Fibroblast of upper back skin (primary cell): ENCODE measurements around the gene GUCY2C.

Experiments used
- DNase-seq: peaks from one replicate; pipeline ENCODE4 v3.0.0-alpha.2; 2013

Gene GUCY2C

DNA sequence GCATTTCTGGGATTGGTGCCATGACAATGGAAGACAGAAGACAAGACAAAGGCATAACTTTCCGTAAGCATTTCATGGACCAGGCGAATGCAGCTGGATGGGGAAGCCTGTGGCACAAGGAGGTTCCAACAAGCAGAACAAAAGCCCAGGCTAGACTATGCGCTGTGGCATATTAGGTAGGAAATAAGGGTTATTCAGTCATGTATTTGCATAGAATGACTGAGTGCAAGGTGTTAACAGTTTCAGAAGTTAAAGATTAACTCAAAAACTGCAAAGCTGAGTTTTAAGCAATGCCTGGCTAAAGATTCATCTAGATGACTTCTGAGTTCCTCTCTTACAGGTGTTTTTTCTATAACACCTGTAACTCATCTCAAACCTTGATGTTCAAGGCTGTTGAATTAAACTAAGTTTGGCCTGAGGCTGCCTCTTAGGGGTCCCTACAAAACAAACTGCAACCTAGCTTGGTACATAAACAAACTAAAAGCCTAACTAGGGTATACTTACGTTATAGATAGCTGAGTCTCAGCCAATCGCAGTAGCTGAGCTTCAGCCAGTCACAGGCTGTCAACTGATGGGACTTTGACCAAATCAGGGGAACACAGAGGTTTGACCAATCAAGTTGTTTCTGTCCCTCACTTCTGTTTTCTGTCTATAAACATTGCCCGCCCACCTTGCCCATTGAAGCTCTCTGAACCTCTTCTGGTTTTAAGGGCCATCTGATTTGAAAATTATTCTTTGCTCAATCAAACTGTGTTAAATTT is 76.5 kb downstream of the GUCY2C start:
- DNase-seq = no peak

GRCh38 chr12:14618983-14619382 is 77.4 kb downstream of the GUCY2C start:
- DNase-seq = peak; percentile 16

GRCh38 chr12:14614704-14615121 is 81.7 kb downstream of the GUCY2C start:
- no peak for DNase-seq

DNA sequence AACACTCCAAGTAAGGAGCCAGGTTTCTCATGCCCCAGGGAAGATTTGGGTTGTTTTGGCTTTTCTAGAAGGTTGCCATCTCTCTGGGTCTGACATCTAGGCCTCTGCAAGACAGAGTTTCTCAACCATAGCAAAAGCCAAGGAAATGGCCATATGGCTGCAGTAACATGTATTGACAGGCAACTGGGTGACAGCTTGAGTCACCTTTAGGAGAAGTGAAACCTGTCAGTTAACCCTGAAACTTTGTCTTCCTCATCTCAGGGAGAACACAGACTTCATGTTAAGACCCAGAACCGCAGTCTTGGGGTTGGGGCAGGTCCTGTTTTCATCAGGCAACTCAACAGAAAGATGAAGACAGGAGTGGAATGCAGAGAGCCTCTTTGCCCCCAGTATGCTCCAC is 82.7 kb downstream of the GUCY2C start:
- no peak for DNase-seq

- no peak for DNase-seq
Measured at GRCh38 chr12:14612898-14613445, 83.4 kb downstream of the GUCY2C start.

- no peak for DNase-seq
Measured at GRCh38 chr12:14612250-14612649, 84.1 kb downstream of the GUCY2C start.

DNA sequence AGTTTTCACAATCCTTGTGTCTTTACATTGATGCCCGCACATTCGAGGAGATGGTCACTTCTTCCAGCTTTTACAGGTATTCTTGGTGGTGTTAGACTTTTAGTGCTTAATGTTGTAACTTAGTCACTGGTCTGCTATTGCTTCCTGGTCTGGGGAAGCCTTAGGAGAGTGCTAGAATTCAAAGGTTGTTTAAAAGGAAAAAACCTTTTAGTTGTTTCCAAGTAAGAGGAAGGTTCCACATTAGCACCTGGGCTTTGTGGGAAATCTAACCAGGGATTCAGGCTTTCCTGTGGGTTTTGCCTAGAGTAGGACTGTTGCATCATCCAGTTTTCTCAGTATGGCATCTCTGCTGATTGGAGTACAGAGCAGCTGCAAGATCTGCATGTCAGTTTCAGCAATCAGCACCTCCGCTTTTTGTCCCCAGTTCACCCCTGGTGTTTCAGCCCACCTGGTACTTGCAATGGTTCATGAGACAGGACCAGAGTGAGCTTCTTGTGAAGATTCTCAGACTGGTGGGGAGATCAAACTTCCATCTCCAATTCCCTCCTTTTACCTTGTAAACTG is 84.7 kb downstream of the GUCY2C start:
- DNase-seq = no peak

DNA sequence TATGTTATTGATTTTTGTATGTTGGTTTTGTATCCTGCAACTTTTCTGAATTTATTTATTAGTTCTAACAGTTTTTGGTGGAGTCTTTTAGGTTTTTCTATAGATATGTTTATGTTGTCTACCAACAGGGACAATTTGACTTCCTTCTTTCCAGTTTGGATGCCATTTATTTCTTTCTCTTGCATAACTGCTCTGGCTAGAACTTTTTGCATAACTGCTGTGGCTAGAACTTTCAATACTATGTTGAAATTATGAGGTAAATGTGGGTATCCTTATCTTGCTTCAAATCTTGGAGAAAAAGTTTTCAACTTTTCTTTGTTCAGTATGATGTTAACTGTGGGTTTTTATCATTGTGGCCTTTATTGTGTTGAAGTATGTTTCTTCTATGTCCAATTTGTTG is 88.8 kb downstream of the GUCY2C start:
- DNase-seq = no peak

DNA sequence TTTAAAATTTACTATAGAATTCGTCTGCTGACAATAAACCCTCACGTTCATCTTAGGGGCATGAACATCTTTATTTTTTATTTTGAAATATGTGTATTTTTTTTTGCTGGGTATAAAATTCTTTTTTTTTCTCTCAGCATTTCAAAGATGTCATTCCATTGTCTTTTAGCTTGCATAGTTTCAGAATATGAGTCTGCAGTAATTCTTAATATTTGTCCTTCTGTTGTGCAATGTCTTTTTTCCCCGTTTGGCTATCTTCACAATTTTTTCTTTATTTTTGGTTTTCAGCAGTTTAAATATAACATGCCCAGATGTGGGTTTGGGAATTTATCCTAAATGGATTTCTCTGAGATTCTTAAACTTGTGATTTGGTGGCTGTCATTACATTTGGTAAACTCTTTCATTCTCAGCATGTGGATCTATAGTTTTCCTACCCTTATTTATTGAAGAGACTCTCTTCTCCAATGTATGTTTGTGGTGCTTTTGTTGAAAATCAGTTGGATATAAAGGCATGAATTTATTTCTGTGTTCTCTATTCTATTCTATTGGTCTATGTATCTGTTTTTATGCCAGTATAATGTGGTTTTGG is 90.9 kb downstream of the GUCY2C start:
- DNase-seq = no peak

DNA sequence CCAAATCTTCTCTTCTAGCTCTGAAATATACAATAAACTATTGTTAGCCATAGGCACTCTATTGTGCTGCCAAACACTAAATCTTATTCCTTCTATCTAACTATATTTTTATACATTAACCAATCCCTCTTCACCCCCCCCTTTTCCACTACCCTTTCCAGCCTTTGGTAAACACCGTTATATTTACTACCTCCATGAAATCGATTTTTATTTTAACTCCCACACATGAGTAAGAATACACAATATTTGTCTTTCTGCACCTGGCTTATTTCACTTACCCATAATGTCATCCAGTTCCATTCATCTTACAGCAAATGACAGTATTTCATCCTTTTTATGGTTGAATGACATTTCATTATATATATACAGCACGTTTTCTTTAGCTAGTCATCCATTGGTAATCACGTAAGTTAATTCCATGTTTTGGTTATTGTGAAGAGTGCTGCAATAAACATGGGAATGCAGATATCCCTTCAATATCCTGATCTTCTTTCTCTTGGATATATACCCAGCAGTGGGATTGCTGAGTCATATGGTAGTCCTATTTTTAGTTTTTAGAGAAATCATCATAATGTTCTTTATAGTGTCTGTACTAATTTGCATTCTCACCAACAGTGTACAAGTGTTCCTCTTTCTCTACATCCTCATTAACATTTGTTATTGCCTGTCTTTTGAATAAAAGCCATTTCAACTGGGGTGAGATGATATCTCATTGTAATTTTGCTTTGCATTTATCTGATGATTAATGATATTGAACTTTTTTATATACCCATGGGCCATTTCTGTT is 94.5 kb downstream of the GUCY2C start:
- no peak for DNase-seq

GRCh38 chr12:14597480-14597879 is 98.9 kb downstream of the GUCY2C start:
- DNase-seq = no peak

GRCh38 chr12:14591719-14592118 is 104.7 kb downstream of the GUCY2C start:
- DNase-seq = no peak

DNA sequence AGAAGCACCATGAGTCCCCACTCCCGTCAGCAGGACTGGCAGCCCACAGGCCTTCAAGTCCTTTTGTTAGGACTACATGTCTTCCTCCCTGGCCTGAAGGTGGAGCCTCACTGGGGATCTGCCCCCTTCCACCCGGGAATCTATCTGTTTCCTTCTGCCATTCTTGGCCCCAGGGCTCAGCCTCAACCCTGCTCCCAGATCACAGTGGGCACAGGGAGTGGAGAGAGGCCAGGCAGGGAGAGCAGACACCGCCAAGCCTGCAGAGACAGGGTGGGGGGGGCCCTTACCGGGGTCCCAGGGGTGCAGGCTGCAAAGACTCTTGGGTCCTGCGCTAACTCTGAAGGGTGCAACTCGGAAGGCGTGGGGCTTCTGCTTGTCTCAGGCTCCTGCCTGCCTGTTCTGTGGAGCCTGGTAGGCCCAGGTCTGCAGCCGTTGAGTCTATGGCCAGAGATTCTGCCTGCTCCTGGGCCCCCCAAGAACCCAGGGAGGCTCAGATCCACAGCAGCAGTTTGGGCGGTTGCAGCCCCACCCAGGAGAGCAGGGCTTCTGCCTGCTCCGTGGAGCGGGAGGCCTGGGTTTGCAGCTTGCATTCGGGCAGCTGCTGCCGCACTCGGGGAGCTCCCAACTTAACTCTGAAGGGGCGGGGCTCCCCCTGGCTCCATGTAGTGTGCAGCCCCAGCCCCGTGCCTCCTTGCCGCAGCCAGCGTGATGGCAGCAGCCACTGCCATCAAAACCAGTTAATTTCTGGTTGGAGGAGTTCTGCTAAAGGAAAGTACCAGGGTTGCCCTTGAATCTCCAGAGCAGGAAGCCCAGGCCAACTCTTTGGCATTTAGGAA is 107.0 kb downstream of the GUCY2C start:
- no peak for DNase-seq

DNA sequence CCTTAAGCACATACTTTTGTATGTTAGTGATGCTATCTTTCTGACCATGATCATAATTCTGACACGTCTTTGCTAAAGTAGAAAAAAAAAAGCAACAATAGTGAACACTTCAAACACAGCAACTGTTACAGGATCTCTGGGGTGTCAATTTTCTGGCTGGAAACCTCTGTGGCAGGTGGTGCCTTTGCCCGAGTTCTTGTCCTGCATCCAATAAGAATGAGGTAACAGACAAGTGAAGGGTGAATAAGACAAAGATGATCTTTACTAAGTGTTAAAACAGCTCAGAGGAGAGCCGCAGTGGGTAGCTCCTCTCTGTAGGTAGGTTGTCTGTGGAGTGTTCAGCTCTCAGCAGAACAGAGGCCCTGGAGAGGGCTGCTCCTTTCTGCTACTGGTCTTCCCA is 107.8 kb downstream of the GUCY2C start:
- DNase-seq = no peak

DNA sequence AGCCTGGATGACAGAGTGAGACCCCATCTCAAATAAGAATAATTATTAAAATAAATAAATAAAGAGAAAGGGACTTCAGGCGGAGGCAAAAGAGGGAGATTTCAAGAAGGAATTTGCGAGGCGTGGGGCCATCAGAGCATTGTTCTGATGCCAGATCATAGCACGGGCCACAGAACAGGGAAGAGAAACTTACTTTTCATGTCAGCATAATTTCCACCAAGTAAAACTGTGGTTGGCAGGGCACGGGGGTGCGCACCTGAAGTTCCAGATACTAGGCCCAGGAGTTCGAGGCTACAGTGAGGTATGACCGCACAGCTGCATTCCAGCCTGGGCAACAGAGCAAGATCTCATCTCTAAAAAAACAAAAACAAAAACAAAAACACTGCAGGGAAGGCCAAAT is 117.8 kb downstream of the GUCY2C start:
- DNase-seq = no peak

DNA sequence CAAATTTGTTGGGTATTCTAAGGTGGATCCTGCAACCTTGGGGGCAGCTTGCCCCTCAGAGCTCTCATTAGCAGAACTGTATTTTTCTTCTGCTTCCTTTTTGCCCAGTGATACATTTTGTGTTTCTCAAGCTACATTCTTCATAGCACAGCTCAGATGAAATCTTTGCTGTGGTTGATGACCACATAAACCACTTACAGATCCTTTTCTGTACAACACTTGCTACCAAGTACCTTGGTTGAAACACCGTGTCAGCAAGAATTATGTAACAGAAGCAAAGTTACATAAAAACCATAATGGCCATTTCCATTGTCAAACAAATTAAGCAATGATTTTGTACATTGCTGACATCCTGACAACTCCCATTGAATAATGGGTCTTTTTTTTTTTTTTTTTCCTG is 119.1 kb downstream of the GUCY2C start:
- peak; percentile 11 for DNase-seq

GRCh38 chr12:14576896-14577295 is 119.5 kb downstream of the GUCY2C start:
- no peak for DNase-seq

DNA sequence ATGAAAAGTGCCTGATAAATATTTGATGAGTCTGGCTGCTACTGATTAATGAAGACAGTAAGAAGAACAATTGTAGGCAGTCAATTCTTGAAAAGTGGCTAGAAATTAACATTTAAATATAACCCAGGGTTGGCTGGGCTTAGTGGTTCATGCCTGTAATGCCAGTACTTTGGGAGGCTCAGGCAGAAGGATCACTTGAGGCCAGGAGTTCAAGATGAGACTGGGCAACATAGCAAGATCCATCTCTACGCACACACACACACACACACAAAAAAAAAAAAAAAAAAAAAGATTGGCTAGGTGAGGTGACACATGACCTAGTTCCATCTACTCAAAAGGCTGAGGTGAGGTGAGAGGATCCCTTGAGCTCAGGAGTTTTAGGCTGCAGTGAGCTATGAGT is 120.8 kb downstream of the GUCY2C start:
- DNase-seq = no peak

- no peak for DNase-seq
Measured at GRCh38 chr12:14573118-14573517, 123.3 kb downstream of the GUCY2C start.

DNA sequence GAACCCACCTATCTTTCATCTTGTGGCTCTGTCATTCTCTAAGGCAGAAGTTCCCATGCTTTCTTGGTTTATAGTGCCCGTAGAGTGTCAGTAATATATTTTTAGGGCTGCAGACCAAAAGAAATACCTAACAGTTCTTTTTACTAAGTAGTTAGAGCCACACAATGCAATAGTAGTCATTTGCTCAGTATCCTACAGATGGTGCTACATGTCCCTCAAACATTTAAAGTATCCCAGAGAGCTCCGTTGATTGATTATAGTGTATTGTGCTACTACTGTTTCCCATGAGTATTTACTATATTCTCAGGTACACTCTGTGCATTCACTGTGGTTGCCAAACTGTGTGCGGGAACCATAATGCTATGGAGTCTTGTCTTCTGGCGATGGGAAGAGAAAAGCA is 124.0 kb downstream of the GUCY2C start:
- DNase-seq = no peak

DNA sequence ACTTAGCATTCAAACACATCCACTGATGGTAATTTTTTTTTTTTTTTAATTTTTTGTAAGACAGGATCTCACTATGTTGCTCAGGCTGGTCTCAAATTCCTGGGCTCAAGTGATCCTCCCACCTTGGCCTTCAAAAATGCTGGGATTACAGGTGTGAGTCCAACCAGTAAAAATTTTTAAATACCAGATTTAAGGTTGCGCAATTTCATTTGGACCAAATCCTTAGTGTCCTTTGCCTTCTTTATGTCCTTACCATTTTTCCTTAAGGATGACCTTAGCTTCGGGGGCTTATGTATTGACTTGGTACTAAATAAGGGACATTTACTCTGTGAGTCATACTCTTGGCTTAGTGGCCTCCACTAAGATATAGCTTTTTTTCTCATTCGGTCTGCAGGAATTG is 124.6 kb downstream of the GUCY2C start:
- DNase-seq = no peak

DNA sequence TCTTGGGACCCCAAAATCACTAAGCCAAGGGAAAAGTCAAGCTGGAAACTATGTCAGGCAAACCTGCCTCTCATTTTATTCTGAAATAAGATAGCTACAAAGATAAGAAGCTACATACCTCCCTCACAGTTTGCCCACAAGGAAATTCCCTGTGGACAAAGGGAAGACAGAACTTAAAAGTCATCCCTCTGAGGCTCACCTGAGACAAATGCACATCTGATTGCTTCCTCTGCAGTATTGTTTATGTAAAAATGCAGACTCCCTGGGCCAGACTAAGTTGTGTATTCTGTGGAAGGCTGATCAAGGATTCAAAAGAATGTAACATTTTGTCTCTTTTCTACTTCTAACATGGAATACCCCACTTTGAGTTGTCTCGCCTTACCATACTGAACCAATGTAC is 126.2 kb downstream of the GUCY2C start:
- no peak for DNase-seq
